Parathyroid adenoma (tissue), 2 donors: Measurements from ENCODE around the gene SLC25A21.

Experiments
- H2AFZ ChIP-seq: fragments of 300-600 bp; sonication (generic); one replicate; pipeline ENCODE4 v1.7.0; 2017; ENCODE audit warnings: antibody characterized with exemption, mild to moderate bottlenecking
- H3K27ac ChIP-seq: fragments of 300-600 bp; sonication (generic); one replicate; pipeline ENCODE4 v1.7.0; 2017
- H3K27me3 ChIP-seq: fragments of 300-600 bp; sonication (generic); one replicate; pipeline ENCODE4 v1.7.0; 2017; ENCODE audit warnings: low read length; ENCODE audit not compliant: control insufficient read depth, insufficient read depth
- H3K36me3 ChIP-seq: fragments of 300-600 bp; sonication (generic); one replicate; pipeline ENCODE4 v1.7.0; 2017; ENCODE audit warnings: low read length; ENCODE audit not compliant: control insufficient read depth, insufficient read depth
- H3K4me1 ChIP-seq: fragments of 300-600 bp; sonication (generic); one replicate; pipeline ENCODE4 v1.7.0; 2017; ENCODE audit warnings: control low read depth
- H3K4me2 ChIP-seq: fragments of 300-600 bp; sonication (generic); one replicate; pipeline ENCODE4 v1.7.0; 2017; ENCODE audit warnings: low read length
- H3K4me3 ChIP-seq: fragments of 300-600 bp; sonication (generic); one replicate; pipeline ENCODE4 v1.7.0; 2017; ENCODE audit warnings: low read depth, low read length
- H3K79me2 ChIP-seq: fragments of 300-600 bp; sonication (generic); one replicate; pipeline ENCODE4 v1.7.0; 2017; ENCODE audit warnings: control low read depth
- H3K9ac ChIP-seq: fragments of 300-600 bp; sonication (generic); one replicate; pipeline ENCODE4 v1.7.0; 2017; ENCODE audit warnings: mild to moderate bottlenecking
- H3K9me3 ChIP-seq: fragments of 300-600 bp; sonication (generic); one replicate; pipeline ENCODE4 v1.7.0; 2017; ENCODE audit warnings: low read length; ENCODE audit not compliant: control insufficient read depth
- TF ChIP-seq, protein P1 (sequence below): fragments of 300-600 bp; sonication (generic); IDR thresholded peaks from one replicate; pipeline ENCODE4 v1.7.0; 2017; ENCODE audit warnings: antibody characterized with exemption, mild to moderate bottlenecking
- donor health status: primary hyperparathyroidism.

SLC25A21 gene

DNA sequence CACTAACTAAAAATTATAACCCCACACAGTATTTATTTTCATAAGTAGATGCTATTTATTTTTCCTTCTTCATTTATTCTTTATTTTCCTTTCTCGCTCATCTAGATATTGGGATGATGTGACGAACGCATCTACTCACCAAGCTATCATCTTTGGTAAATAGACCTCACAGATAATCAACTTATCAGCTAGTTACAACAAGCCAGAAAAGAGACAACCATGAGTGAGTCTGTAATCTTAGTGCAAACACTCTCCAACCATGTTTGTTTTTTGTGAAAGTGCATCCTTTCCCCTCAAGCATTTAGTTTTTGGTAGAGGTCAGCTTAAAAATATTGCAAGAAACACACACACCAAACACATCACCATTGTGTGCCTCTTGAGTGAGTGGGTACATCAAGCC is 84.9 kb downstream of the SLC25A21 start:
- no peak overlapping the region for H3K27ac ChIP-seq
- H3K79me2 ChIP-seq: no peaks in the 10 kb centered on the region
- H3K4me3 ChIP-seq: no peak overlapping the region
- no peak overlapping the region for H3K4me2 ChIP-seq
- H3K9ac ChIP-seq: no peak overlapping the region
- H3K36me3 ChIP-seq: no peaks in the 10 kb centered on the region
- no peaks in the 10 kb centered on the region for H3K9me3 ChIP-seq
- H3K27me3 ChIP-seq: no peaks in the 10 kb centered on the region
- H3K4me1 ChIP-seq: no peaks in the 10 kb centered on the region
- TF ChIP-seq, protein P1, sequence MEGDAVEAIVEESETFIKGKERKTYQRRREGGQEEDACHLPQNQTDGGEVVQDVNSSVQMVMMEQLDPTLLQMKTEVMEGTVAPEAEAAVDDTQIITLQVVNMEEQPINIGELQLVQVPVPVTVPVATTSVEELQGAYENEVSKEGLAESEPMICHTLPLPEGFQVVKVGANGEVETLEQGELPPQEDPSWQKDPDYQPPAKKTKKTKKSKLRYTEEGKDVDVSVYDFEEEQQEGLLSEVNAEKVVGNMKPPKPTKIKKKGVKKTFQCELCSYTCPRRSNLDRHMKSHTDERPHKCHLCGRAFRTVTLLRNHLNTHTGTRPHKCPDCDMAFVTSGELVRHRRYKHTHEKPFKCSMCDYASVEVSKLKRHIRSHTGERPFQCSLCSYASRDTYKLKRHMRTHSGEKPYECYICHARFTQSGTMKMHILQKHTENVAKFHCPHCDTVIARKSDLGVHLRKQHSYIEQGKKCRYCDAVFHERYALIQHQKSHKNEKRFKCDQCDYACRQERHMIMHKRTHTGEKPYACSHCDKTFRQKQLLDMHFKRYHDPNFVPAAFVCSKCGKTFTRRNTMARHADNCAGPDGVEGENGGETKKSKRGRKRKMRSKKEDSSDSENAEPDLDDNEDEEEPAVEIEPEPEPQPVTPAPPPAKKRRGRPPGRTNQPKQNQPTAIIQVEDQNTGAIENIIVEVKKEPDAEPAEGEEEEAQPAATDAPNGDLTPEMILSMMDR: no peak
- H2AFZ ChIP-seq: no peak overlapping the region

DNA sequence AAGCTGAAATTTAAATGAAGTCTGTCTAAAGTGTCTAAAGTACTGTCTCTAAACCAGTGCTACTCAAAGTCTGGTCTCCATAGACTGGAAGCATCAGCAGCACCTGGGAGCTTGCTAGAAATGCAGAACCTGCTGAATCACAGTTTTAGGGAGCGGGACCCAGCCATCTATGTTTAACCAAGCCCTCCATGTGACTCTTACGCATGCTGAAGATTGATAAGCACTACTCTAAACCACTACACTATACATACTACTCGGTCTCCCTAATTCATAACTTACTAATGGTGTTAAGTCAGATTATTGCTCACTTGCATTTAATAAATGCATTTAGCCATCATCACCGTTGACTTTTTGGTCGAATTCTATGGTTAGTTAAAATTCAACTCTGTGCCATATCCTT is 88.8 kb downstream of the SLC25A21 start:
- Histone ChIP-seq H3K9ac (no peak overlapping the region), H3K4me1 (no peaks in the 10 kb centered on the region), H2AFZ (no peak overlapping the region)

DNA sequence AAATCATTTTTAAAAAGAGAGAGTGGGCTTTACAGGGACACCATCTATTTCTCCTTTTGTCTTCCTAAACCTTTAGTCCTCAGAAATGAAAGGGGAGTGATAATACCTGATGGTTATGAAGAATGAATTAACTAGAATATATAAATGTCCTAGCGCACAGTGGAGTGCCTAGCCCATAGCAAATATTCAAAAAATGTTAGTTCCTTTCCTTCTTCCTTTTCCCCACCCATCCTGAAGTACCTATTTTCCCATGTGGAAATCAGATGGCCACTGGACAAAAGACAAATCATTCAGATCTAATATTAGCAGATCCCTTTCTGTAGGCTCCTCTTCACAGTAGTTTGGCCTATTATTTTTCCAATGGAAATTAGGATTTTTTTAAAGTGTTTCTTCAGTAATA is 90.0 kb downstream of the SLC25A21 start:
- no peaks in the 10 kb centered on the region for H3K36me3 ChIP-seq
- no peaks in the 10 kb centered on the region for H3K79me2 ChIP-seq
- no peak overlapping the region for H2AFZ ChIP-seq
- H3K4me2 ChIP-seq: no peak overlapping the region
- H3K27ac ChIP-seq: no peak overlapping the region
- TF ChIP-seq, protein P1: no peak
- H3K9ac ChIP-seq: no peak overlapping the region
- no peaks in the 10 kb centered on the region for H3K4me1 ChIP-seq
- H3K4me3 ChIP-seq: no peak overlapping the region
- H3K27me3 ChIP-seq: no peaks in the 10 kb centered on the region
- no peaks in the 10 kb centered on the region for H3K9me3 ChIP-seq

More for the DNA sequence above, 88.8 kb downstream of the SLC25A21 start:
- no peak overlapping the region for H3K27ac ChIP-seq
- TF ChIP-seq, protein P1: no peak
- H3K9me3 ChIP-seq: no peaks in the 10 kb centered on the region
- H3K27me3 ChIP-seq: no peaks in the 10 kb centered on the region
- H3K79me2 ChIP-seq: no peaks in the 10 kb centered on the region
- H3K4me3 ChIP-seq: no peak overlapping the region
- H3K36me3 ChIP-seq: no peaks in the 10 kb centered on the region
- no peak overlapping the region for H3K4me2 ChIP-seq

DNA sequence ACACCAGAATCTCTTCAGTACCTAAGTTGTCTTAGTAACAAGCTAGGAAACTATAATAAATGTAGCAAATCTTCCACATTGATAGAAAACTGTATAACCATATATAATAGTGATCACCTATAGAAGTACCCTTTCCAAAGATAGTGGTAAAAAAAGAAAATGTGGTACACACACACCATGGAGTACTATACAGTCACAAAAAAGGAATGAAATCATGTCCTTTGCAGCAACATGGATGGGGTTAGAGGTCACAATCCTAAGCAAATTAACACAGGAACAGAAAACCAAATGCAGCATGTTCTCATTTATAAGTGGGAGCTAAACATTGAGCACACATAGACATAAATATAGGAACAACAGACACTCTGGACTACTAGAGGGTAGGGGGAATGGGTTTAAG is 90.5 kb downstream of the SLC25A21 start:
- H2AFZ ChIP-seq: no peak overlapping the region
- no peaks in the 10 kb centered on the region for H3K4me1 ChIP-seq
- no peak overlapping the region for H3K9ac ChIP-seq
- no peaks in the 10 kb centered on the region for H3K9me3 ChIP-seq
- H3K4me2 ChIP-seq: no peak overlapping the region
- H3K27ac ChIP-seq: no peak overlapping the region
- no peak overlapping the region for H3K4me3 ChIP-seq
- no peaks in the 10 kb centered on the region for H3K36me3 ChIP-seq
- H3K27me3 ChIP-seq: no peaks in the 10 kb centered on the region
- no peaks in the 10 kb centered on the region for H3K79me2 ChIP-seq
- TF ChIP-seq, protein P1: no peak

DNA sequence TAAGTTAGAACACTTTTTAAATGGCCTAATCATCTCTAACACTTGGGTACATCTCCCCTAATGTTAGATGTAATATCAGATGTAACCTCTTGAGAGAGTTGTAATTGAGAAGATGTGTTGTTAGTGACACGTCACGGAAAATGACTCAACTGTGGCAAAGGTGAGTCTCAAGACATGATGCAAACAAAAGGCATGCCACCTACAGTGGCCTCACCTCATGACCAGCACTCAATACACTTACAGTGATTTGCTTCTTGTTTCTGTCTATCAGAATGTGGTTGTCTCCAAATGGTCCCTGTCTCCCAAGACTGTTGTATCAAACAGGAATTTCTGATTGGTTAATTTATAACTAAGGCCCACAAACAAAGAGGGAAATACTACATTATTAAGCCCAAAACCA is 91.2 kb downstream of the SLC25A21 start:
- no peak overlapping the region for H3K9ac ChIP-seq
- no peaks in the 10 kb centered on the region for H3K79me2 ChIP-seq
- no peaks in the 10 kb centered on the region for H3K4me1 ChIP-seq
- TF ChIP-seq, protein P1: no peak
- H3K4me3 ChIP-seq: no peak overlapping the region
- no peaks in the 10 kb centered on the region for H3K27me3 ChIP-seq
- no peak overlapping the region for H3K27ac ChIP-seq
- H3K9me3 ChIP-seq: no peaks in the 10 kb centered on the region
- no peaks in the 10 kb centered on the region for H3K36me3 ChIP-seq
- no peak overlapping the region for H2AFZ ChIP-seq
- no peak overlapping the region for H3K4me2 ChIP-seq
